ENCODE results near the gene MYO18A.

GRCh38 chr17:29021226-29021625 lies 159.0 kb downstream of the MYO18A start:
- TF ChIP-seq GATA2 (IDR thresholded peaks at IDR 0.05; ENCODE audit: low read depth, low read length) = no peak
- TF ChIP-seq GATA3 (IDR thresholded peaks at IDR 0.05; ENCODE audit: low read depth, low read length) = no peak

Measured in SH-SY5Y (cell line).